Right lobe of liver (tissue), 6 donors: ENCODE results near the gene SIN3B. TPM values are rescaled to one million over a fixed set of nuclear protein-coding genes. Genes with fewer than 3 reads are reported as not detected.

ENCODE experiments used
- ATAC-seq, 4 donors: fragments of 200-7000 bp; cut with Tn5 transposase; one replicate each; pipeline ENCODE4 v1.9.1; 2020; ENCODE audit warnings: mild to moderate bottlenecking in 4 of 4, moderate library complexity in 4 of 4
- DNase-seq, 3 donors: peaks; one replicate each; pipeline ENCODE4 v3.0.0-alpha.2; 2020
- H3K27ac ChIP-seq, 3 donors: fragments of 200-600 bp; one replicate each; pipeline ENCODE4 v1.8.0; 2022
- H3K27me3 ChIP-seq, 2 donors: fragments of 200-600 bp; one replicate each; pipeline ENCODE4 v1.8.0; 2022
- H3K36me3 ChIP-seq, 4 donors: fragments of 200-600 bp; sonication (generic) in 1 of 4; one replicate each; pipeline versions ENCODE4 v1.5.1 to v1.8.0; 2017 to 2022; ENCODE audit warnings: control low read depth in 1 of 4
- H3K4me1 ChIP-seq, 4 donors: fragments of 200-600 bp; sonication (generic) in 1 of 4; one replicate each; pipeline versions ENCODE4 v1.5.1 to v1.8.0; 2017 to 2022; ENCODE audit warnings: control low read depth in 1 of 4
- H3K4me3 ChIP-seq, 3 donors: fragments of 200-600 bp; one replicate each; pipeline ENCODE4 v1.8.0; 2022
- H3K9me3 ChIP-seq, 4 donors: fragments of 200-600 bp; sonication (generic) in 1 of 4; one replicate each; pipeline versions ENCODE4 v1.5.1 to v1.8.0; 2017 to 2022; ENCODE audit warnings: control low read depth in 1 of 4
- CTCF ChIP-seq, 4 donors: fragments of 200-600 bp in 3 of 4; fragments of 450-650 bp in 1 of 4; IDR thresholded peaks; one replicate each; pipeline versions ENCODE4 v1.5.1 to v1.8.0; 2016 to 2022; ENCODE audit warnings: antibody characterized with exemption in 4 of 4, mild to moderate bottlenecking in 2 of 4
- POLR2A ChIP-seq: fragments of 450-650 bp; IDR thresholded peaks from one replicate; pipeline ENCODE4 v1.6.1; 2017; ENCODE audit warnings: antibody characterized with exemption, mild to moderate bottlenecking
- WGBS: methylation state at CpG from one replicate; pipeline ENCODE4 v1.1.6; 2018; ENCODE audit warnings: low coverage, low lambda C conversion rate; ENCODE audit not compliant: insufficient coverage; ENCODE audit errors: missing lambda C conversion rate; 5-methylcytosine and 5-hydroxymethylcytosine counted together
- intact Hi-C, 2 donors: fragments of 100-400 bp; cut with DNase I; formaldehyde crosslinking; loops; one replicate each; pipeline versions ENCODE4 v1.11.2 to v1.14.1; 2022
- long read RNA-seq: library from polyadenylated mRNA; unstranded; transcript quantifications from one replicate; pipeline ENCODE4 v2.0.0, GENCODE V29; 2019
- total RNA-seq, 6 experiments: library from RNA; depleted of rRNA in 2 of 6; stranded (reverse); fragments of >200 nt in 2 of 6; fragmentation: NEBNext Ultra II Directional in 3 of 6; extraction: Animal tissue kit (Norgen Biotek cat#: 25700) in 3 of 6; gene quantifications; one replicate each; pipeline versions ENCODE4 v1.1.0 to v1.2.4, GENCODE V29; 2016 to 2023
- donor health status: DM: no; HTN: yes; CAD: no.
- donor health status: DM: no; HTN: no; CAD: no.
- donor health status: DM: no; HTN: no; CAD: no.
- donor health status: DM: no; HTN: yes; CAD: no.
- donor health status: DM: no; HTN: yes; CAD: no.

SIN3B gene
- total RNA-seq: 10 to 100 TPM; 10.6 to 20.9 (median 13.6) TPM
- long read RNA-seq: 0 reads

- DNase-seq (peak; percentile 85 to 88 (median 85)), ATAC-seq (peak; percentile 89 to 97 (median 94))
- H3K27ac ChIP-seq: peak within 1 kb of the TSS; percentile 44 to 53 (median 47)
- peak within 1 kb of the TSS; percentile 64 to 87 (median 66) for H3K4me3 ChIP-seq
- peaks cover 0 to 20% (median 0%) of the 10 kb centered on the region in 4 donors for H3K36me3 ChIP-seq
- WGBS: 7% methylated on average over 19 of the region's 63 CpGs
- peaks cover 0 to 11% (median 0%) of the 10 kb centered on the region in 4 donors for H3K4me1 ChIP-seq
- H3K27me3 ChIP-seq: no peaks in the 10 kb centered on the region
- TF ChIP-seq CTCF (IDR thresholded peaks at IDR 0.05) (no peak), POLR2A (peak; percentile 79)
- intact Hi-C loops: no loop called here
- H3K9me3 ChIP-seq: no peaks in the 10 kb centered on the region
Observed at GRCh38 chr19:16829010-16829821, at the start of gene SIN3B. Gene SIN3B, plus strand, starts transcription at chr19:16829398. Its CDS starts 23 bp downstream, at chr19:16829421.

GRCh38 chr19:16779539-16780163 lies 49.5 kb upstream of the SIN3B start:
- H3K36me3 ChIP-seq: no peaks in the 10 kb centered on the region
- 19% methylated on average over 2 of the region's 3 CpGs for WGBS
- no peak for ATAC-seq
- no peak for DNase-seq
- no peaks in the 10 kb centered on the region for H3K27me3 ChIP-seq
- no peaks in the 10 kb centered on the region for H3K9me3 ChIP-seq
- H3K27ac ChIP-seq: no peak overlapping the region
- TF ChIP-seq CTCF (IDR thresholded peaks at IDR 0.05) (no peak), POLR2A (no peak)
- intact Hi-C loops: loop anchor here (5.0 to 10.0 kb wide), 2 partner anchors 273 to 275 kb away; no protein-coding TSS in a partner anchor
- H3K4me1 ChIP-seq: no peaks in the 10 kb centered on the region
- no peak overlapping the region for H3K4me3 ChIP-seq

- no peak overlapping the region for H3K4me3 ChIP-seq
- H3K9me3 ChIP-seq: no peaks in the 10 kb centered on the region
- no peaks in the 10 kb centered on the region for H3K4me1 ChIP-seq
- H3K36me3 ChIP-seq: no peaks in the 10 kb centered on the region
- ATAC-seq (no peak), DNase-seq (no peak)
- WGBS: 80% methylated on average over 1 of the region's 1 CpG
- TF ChIP-seq CTCF (IDR thresholded peaks at IDR 0.05) (no peak), POLR2A (no peak)
- H3K27ac ChIP-seq: no peak overlapping the region
- H3K27me3 ChIP-seq: no peaks in the 10 kb centered on the region
- intact Hi-C loops: no loop called here
Observed at GRCh38 chr19:16782719-16783118, 46.5 kb upstream of the SIN3B start.

- peaks cover 0 to 8% (median 0%) of the 10 kb centered on the region in 4 donors for H3K9me3 ChIP-seq
- no peaks in the 10 kb centered on the region for H3K27me3 ChIP-seq
- no peak overlapping the region for H3K27ac ChIP-seq
- H3K36me3 ChIP-seq: no peaks in the 10 kb centered on the region
- TF ChIP-seq CTCF (IDR thresholded peaks at IDR 0.05) (no peak), POLR2A (no peak)
- no peaks in the 10 kb centered on the region for H3K4me1 ChIP-seq
- ATAC-seq (no peak), DNase-seq (no peak)
- no peak overlapping the region for H3K4me3 ChIP-seq
- WGBS: 60% methylated on average over 2 of the region's 2 CpGs
- intact Hi-C loops: no loop called here
Observed at GRCh38 chr19:16788479-16788878, 40.7 kb upstream of the SIN3B start.
